ENCODE data around the gene RMP24.
"Not testable (repeated sequence)": the region's sequence is repeated elsewhere in the genome, so short reads cannot be mapped to it uniquely, and the experiment has no call there.

The RMP24 gene

GRCh38 chr18:35968278-35968880, 4.1 kb upstream of the RMP24 start:
- DNase-seq (ENCODE audit: low read depth in 2 of 2) = no peak

- DNase-seq (ENCODE audit: low read depth in 2 of 2) = no peak
These were observed 2.8 kb upstream of the RMP24 start for GRCh38 chr18:35969676-35970075.

GRCh38 chr18:35971661-35972196, 750 bp upstream of the RMP24 start:
- DNase-seq (ENCODE audit: low read depth in 2 of 2) = no peak

GRCh38 chr18:35973650-35974049, 1.2 kb downstream of the RMP24 start:
- no peak for DNase-seq (ENCODE audit: low read depth in 2 of 2)

GRCh38 chr18:35974181-35974580, 1.7 kb downstream of the RMP24 start:
- no peak for DNase-seq (ENCODE audit: low read depth in 2 of 2)

GRCh38 chr18:35979112-35979511, 6.6 kb downstream of the RMP24 start:
- no peak for DNase-seq (ENCODE audit: low read depth in 2 of 2)

GRCh38 chr18:35982409-35983114, 10.1 kb downstream of the RMP24 start:
- peak; percentile 96 to 97 for DNase-seq (ENCODE audit: low read depth in 2 of 2)

GRCh38 chr18:35983147-35983546, 10.7 kb downstream of the RMP24 start:
- DNase-seq (ENCODE audit: low read depth in 2 of 2) = no peak

GRCh38 chr18:35983818-35984217, 11.3 kb downstream of the RMP24 start:
- peak; percentile 68 to 73 for DNase-seq (ENCODE audit: low read depth in 2 of 2)

- DNase-seq (ENCODE audit: low read depth in 2 of 2) = no peak
These were observed 19.2 kb downstream of the RMP24 start for GRCh38 chr18:35991696-35992095.

GRCh38 chr18:35993013-35993412, 20.5 kb downstream of the RMP24 start:
- no peak for DNase-seq (ENCODE audit: low read depth in 2 of 2)

- DNase-seq (ENCODE audit: low read depth in 2 of 2) = no peak
These were observed 26.5 kb downstream of the RMP24 start for GRCh38 chr18:35998967-35999366.

- DNase-seq (ENCODE audit: low read depth in 2 of 2) = no peak
These were observed 27.4 kb downstream of the RMP24 start for GRCh38 chr18:35999925-36000324.

GRCh38 chr18:36006997-36007396, 34.5 kb downstream of the RMP24 start:
- no peak for DNase-seq (ENCODE audit: low read depth in 2 of 2)

GRCh38 chr18:36009214-36009613, 36.7 kb downstream of the RMP24 start:
- DNase-seq (ENCODE audit: low read depth in 2 of 2) = no peak

- no peak for DNase-seq (ENCODE audit: low read depth in 2 of 2)
These were observed 40.4 kb downstream of the RMP24 start for GRCh38 chr18:36012891-36013290.

- no peak for DNase-seq (ENCODE audit: low read depth in 2 of 2)
These were observed 43.1 kb downstream of the RMP24 start for GRCh38 chr18:36015629-36016028.

- DNase-seq (ENCODE audit: low read depth in 2 of 2) = peak in 1 of 2 experiments; percentile 14
These were observed 44.8 kb downstream of the RMP24 start for GRCh38 chr18:36017232-36017631.

- no peak for DNase-seq (ENCODE audit: low read depth in 2 of 2)
These were observed 47.8 kb downstream of the RMP24 start for GRCh38 chr18:36020174-36020711.

- no peak for DNase-seq (ENCODE audit: low read depth in 2 of 2)
These were observed 50.9 kb downstream of the RMP24 start for GRCh38 chr18:36023336-36023735.

GRCh38 chr18:36024241-36024640, 51.8 kb downstream of the RMP24 start:
- DNase-seq (ENCODE audit: low read depth in 2 of 2) = not testable (repeated sequence)

GRCh38 chr18:36025025-36025424, 52.5 kb downstream of the RMP24 start:
- DNase-seq (ENCODE audit: low read depth in 2 of 2) = peak in 1 of 2 experiments; percentile 4

- DNase-seq (ENCODE audit: low read depth in 2 of 2) = no peak
These were observed 56.4 kb downstream of the RMP24 start for GRCh38 chr18:36028859-36029258.

All from fibroblast of skin of left quadriceps (primary cell).